D721Med (cell line): ENCODE results near the gene WWC1.

Experiments
- DNase-seq: peaks from one replicate; pipeline ENCODE4 v3.0.0; 2011; ENCODE audit warnings: low spot score; ENCODE audit not compliant: insufficient read length
- FAIRE-seq: peaks from 2 replicates; lab custom pipeline; 2011; peaks lifted over from hg19 to GRCh38; lab: Jason Lieb, UNC
- CTCF ChIP-seq: IDR thresholded peaks from 2 replicates; pipeline ENCODE4 v1.5.1; 2012; ENCODE audit warnings: mild to moderate bottlenecking, control low read depth; ENCODE audit not compliant: insufficient read depth; ENCODE audit errors: missing control alignments

The WWC1 gene

DNA sequence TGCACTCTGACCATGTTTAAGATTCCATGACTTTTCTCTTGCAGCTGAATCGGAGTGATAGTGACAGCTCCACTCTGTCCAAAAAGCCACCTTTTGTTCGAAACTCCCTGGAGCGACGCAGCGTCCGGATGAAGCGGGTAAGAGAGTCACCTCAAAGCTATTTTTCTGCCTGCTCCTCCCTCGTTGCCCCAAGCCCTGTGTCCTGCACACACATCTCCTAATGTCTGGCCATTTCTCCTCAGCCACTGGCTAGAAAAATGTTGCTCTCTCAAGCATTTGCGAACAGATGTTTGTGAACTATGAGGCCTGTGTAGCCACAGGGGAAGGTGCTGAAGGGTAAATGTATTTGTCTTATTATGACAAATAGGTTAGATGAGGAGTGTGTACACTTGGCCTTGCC lies 169.2 kb downstream of the WWC1 start:
- DNase-seq: no peak
- TF ChIP-seq CTCF: no peak
- no peak for FAIRE-seq

- TF ChIP-seq CTCF: no peak
- DNase-seq (no peak), FAIRE-seq (no peak)
Observed at GRCh38 chr5:168463081-168463480, 171.6 kb downstream of the WWC1 start.

GRCh38 chr5:168464214-168464613 lies 172.8 kb downstream of the WWC1 start:
- TF ChIP-seq CTCF: no peak
- no peak for FAIRE-seq
- DNase-seq: no peak

- DNase-seq: no peak
- TF ChIP-seq CTCF: no peak
- FAIRE-seq: no peak
Observed at GRCh38 chr5:168464641-168465040, 173.2 kb downstream of the WWC1 start.

GRCh38 chr5:168467755-168468330 lies 176.4 kb downstream of the WWC1 start:
- no peak for DNase-seq
- no peak for FAIRE-seq
- no peak for TF ChIP-seq CTCF

GRCh38 chr5:168468836-168469235 lies 177.4 kb downstream of the WWC1 start:
- FAIRE-seq (no peak), DNase-seq (no peak)
- no peak for TF ChIP-seq CTCF

DNA sequence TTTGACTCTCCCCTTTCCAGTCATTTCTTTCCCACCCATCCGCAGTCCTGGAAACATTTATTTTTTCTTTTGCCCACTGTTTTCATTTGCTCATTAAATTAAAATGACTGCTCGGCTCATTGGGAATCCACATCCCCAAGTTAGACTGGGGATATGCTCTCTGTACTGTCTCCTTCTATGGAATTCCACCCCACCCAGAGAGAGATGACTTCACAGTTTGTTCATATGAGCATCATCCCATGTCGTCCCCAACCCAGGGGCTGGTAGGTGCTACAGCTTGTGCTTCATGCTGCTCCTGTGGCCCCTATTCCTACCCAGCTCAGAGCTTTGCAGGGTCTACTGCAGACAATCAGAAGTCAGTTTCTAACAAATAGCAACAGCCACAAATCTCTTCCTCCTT lies 178.4 kb downstream of the WWC1 start:
- DNase-seq (no peak), FAIRE-seq (no peak)
- TF ChIP-seq CTCF: no peak
